Measurements from ENCODE around the gene PID1.

GRCh38 chr2:229181641-229182040 is 89.4 kb downstream of the PID1 start:
- TF ChIP-seq USF2 (IDR thresholded peaks at IDR 0.05; ENCODE audit: borderline replicate concordance, low read depth, low read length) = no peak
- TF ChIP-seq ZBTB33 (IDR thresholded peaks at IDR 0.05; ENCODE audit: borderline replicate concordance, low read depth) = no peak
- TF ChIP-seq MAX (IDR thresholded peaks at IDR 0.05; ENCODE audit: low read depth) = no peak
- TF ChIP-seq CTCF (IDR thresholded peaks at IDR 0.05) = no peak
- TF ChIP-seq POLR2AphosphoS5 (IDR thresholded peaks at IDR 0.05; ENCODE audit: low read depth, low read length) = no peak
- no peak for TF ChIP-seq RFX5 (IDR thresholded peaks at IDR 0.05; ENCODE audit: low read length)
- TF ChIP-seq EZH2phosphoT487 (IDR thresholded peaks at IDR 0.05; ENCODE audit: borderline replicate concordance, low read depth) = no peak
- TF ChIP-seq CHD2 (IDR thresholded peaks at IDR 0.05; ENCODE audit: low read length, partially characterized antibody) = no peak
- TF ChIP-seq JUND (IDR thresholded peaks at IDR 0.05) = no peak
- no peak for TF ChIP-seq REST (IDR thresholded peaks at IDR 0.05; ENCODE audit: low read depth, low read length)
- no peak for TF ChIP-seq YY1 (IDR thresholded peaks at IDR 0.05; ENCODE audit: low read depth)
